D341Med (cell line): Measurements from ENCODE around the gene ANK3.

Experiments used
- DNase-seq: peaks from one replicate; pipeline ENCODE4 v3.0.0; 2012; ENCODE audit warnings: low spot score

Gene ANK3

DNA sequence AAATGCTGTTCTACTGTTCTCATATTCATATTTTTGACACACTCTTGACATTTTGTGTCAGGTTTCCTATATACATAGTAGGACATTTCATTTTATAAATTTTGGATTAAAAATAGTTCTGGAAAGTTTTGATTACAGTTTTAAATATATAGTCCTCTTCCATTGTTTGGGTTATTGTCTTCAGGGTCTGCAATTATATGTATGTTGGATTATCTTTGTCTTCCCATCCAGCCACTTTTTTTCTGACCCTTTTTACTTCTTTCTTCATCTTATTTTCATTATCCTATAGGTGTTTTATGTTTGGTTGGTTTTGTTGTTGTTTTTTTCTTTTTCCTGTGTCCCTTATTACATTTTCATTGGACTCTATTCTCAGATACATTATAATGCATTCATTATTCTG, 412.2 kb downstream of the ANK3 start:
- no peak for DNase-seq

DNA sequence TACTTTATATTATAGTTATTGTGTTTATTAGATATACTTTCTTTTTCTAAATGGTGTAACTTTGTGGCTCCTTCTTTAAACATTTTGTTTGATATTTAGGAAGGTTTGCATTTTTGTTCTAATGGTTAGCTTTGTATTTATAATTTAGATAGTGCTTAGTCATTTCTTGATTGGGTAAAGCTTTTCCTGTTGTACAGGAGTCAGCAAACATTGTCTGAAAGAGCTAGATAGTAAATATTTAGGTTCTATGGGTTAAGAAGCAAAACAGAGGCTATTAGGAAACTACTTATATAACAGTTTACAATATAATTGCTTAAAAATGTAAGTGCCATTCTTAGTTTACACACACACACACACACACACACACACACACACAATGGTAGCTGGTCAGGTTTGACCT, 412.8 kb downstream of the ANK3 start:
- DNase-seq: no peak
